ENCODE data around the gene ARMH3. TPM values are rescaled to one million over a fixed set of nuclear protein-coding genes. Genes with fewer than 3 reads are reported as not detected.

ARMH3 gene
- total RNA-seq, 1 experiment from 2014 or later = 30.6 TPM

- ATAC-seq (no peak), DNase-seq (ENCODE audit: low read depth, low spot score) (no peak)
- peaks cover 9% of the 10 kb centered on the region for H3K36me3 ChIP-seq (ENCODE audit: control insufficient read depth, insufficient read depth, low read length)
- H3K9me3 ChIP-seq (ENCODE audit: control insufficient read depth, insufficient read depth, low read depth, low read length) = no peaks in the 10 kb centered on the region
- no peak for TF ChIP-seq CTCF (IDR thresholded peaks at IDR 0.05)
- no peak for TF ChIP-seq TCF7L2 (IDR thresholded peaks at IDR 0.05; ENCODE audit: low read depth, low read length)
- no peak for TF ChIP-seq POLR2AphosphoS5 (IDR thresholded peaks at IDR 0.05; ENCODE audit: low read depth, low read length)
- no peak for TF ChIP-seq REST (IDR thresholded peaks at IDR 0.05; ENCODE audit: insufficient read depth in 1 of 2, low read depth in 2 of 2, low read length in 1 of 2)
- no peak for TF ChIP-seq SIN3A (IDR thresholded peaks at IDR 0.05; ENCODE audit: borderline replicate concordance, insufficient read depth, low read depth, low read length)
- no peaks in the 10 kb centered on the region for H3K4me1 ChIP-seq (ENCODE audit: control insufficient read depth, insufficient read depth, low read length)
- no peak overlapping the region for H3K4me3 ChIP-seq (ENCODE audit: low read depth in 2 of 2, low read length in 2 of 2)
- no peaks in the 10 kb centered on the region for H3K27me3 ChIP-seq (ENCODE audit: control insufficient read depth, insufficient read depth, low read length)
- no TSS peak for BruUV-seq (replicated peaks)
- in situ Hi-C loops (cut with HindIII; ENCODE audit: low pct_unique_long_range_greater_than_20kb, low sequenced_read_pairs) = no loop called here
- POLR2A ChIA-PET = interaction anchor here (0.6 kb wide), 1 partner anchor 595 kb away, joined by 7 read pairs; no protein-coding TSS in a partner anchor
- intact Hi-C loops (cut with micrococcal nuclease; ENCODE audit: unreplicated experiment) = loop anchor here (1.0 kb wide), 1 partner anchor 8 kb away; no protein-coding TSS in a partner anchor
- H3K27ac ChIP-seq (ENCODE audit: low read length) = no peak overlapping the region
- CTCF ChIA-PET = no interaction called here
Observed at GRCh38 chr10:101974091-101974971, 81.6 kb downstream of the ARMH3 start.

GRCh38 chr10:101972761-101973160, 83.2 kb downstream of the ARMH3 start:
- intact Hi-C loops (cut with micrococcal nuclease; ENCODE audit: unreplicated experiment) = no loop called here
- Histone ChIP-seq H3K4me1 (ENCODE audit: control insufficient read depth, insufficient read depth, low read length) (no peaks in the 10 kb centered on the region), H3K27ac (ENCODE audit: low read length) (no peak overlapping the region), H3K27me3 (ENCODE audit: control insufficient read depth, insufficient read depth, low read length) (no peaks in the 10 kb centered on the region), H3K4me3 (ENCODE audit: low read depth in 2 of 2, low read length in 2 of 2) (no peak overlapping the region), H3K9me3 (ENCODE audit: control insufficient read depth, insufficient read depth, low read depth, low read length) (no peaks in the 10 kb centered on the region), H3K36me3 (ENCODE audit: control insufficient read depth, insufficient read depth, low read length) (peaks cover 9% of the 10 kb centered on the region)
- DNase-seq (ENCODE audit: low read depth, low spot score) (no peak), ATAC-seq (no peak)
- BruUV-seq (replicated peaks) = no TSS peak
- in situ Hi-C loops (cut with HindIII; ENCODE audit: low pct_unique_long_range_greater_than_20kb, low sequenced_read_pairs) = no loop called here
- ChIA-PET CTCF (no interaction called here), POLR2A (no interaction called here)
- TF ChIP-seq REST (IDR thresholded peaks at IDR 0.05; ENCODE audit: insufficient read depth in 1 of 2, low read depth in 2 of 2, low read length in 1 of 2) (no peak), CTCF (IDR thresholded peaks at IDR 0.05) (no peak), POLR2AphosphoS5 (IDR thresholded peaks at IDR 0.05; ENCODE audit: low read depth, low read length) (no peak), TCF7L2 (IDR thresholded peaks at IDR 0.05; ENCODE audit: low read depth, low read length) (no peak), SIN3A (IDR thresholded peaks at IDR 0.05; ENCODE audit: borderline replicate concordance, insufficient read depth, low read depth, low read length) (no peak)

All from Panc1 (cell line).